HG03095 (cell line): Measurements from ENCODE around the gene PLD1.

Experiments
- ATAC-seq: cut with Tn5 transposase; IDR thresholded peaks from one replicate; pipeline ENCODE4 v1.9.1; 2021; ENCODE audit warnings: moderate library complexity; ENCODE audit not compliant: unreplicated experiment

The PLD1 gene

DNA sequence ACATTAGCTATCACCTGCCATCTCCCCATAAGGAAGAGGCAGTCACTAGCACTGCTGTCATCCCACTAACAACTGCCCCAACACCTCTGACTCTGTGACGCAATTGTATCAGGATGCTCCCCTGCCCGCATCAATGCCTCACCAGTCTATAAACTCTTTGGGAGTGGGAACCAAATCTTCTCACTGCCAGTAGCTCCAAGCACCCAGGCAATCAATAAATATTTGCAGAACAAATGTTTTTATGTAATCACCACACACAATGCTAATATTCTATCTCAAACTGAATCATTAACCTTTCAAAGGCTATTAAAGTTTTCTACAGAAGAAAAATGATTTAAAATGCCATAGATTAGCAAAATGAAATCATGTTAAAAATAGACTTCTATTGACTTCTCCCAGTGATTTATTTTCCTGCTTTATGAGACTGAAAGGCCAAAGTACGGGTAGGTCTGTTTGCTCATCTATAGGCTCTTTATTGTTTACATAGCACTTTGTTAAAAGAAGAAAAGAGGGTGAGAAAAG, 131.3 kb downstream of the PLD1 start:
- ATAC-seq: no peak

DNA sequence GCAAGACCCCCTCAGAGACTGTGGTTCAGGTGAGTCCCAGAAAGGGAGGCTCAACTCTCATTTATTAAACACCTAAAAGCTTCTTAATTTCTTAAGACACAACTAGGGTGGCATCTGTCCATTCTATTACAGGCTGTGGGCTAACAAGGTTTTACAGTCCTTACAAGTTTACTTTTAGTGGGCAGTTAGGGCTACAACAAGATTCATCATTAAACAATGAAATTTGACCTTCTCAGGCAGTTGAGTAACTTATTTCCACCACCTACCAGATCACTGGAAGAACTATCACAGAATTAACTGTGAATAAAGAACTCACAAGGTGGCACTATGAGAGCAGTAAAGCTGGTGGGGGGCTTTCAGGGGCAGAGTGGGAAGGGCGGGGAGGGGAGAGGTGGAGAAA, 132.6 kb downstream of the PLD1 start:
- no peak for ATAC-seq

DNA sequence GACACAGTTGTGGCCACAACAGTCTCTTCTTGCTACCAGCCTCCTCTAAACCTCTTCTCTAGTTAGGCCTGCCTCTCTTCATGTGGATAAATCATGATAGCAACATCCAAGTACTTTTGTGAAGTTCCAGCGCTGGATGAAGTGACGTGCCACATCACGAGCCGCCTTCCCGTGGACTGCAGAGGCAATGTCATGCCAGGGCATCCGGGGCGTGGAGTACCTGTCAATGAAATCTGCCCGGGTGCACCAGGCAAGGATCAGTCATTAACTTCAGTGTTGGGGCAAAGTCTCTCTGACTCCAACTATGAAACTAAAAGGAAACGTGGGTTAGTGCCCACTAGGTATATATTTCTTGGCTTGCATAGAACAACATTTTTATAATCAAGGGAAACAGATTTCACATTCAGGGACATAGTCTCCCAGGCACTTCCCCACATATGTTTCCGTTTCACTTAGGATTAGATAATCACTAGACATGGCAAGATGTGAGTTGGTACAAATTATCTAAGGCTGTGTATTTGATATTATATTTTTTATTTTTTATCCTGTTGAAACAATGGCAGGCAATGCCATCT, 133.6 kb downstream of the PLD1 start:
- ATAC-seq: no peak

DNA sequence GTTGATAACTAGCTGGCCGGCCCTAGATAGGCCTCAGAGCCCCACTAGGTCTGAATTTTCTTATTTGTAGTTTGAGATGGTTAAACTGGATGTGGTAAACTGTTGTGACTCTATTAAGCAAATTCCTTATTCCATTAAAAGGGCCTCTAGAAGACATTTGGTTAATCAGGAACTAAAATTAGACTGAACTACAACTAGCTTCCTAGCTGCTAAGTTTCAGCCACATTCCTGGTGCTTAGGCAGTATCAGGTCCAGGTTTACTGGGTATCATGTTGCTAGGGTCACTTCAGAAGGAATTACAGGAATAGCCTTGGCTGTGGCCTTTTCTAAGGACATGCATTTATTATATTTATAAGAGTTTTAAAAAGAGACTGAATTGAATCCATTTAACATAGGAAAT, 136.3 kb downstream of the PLD1 start:
- no peak for ATAC-seq

DNA sequence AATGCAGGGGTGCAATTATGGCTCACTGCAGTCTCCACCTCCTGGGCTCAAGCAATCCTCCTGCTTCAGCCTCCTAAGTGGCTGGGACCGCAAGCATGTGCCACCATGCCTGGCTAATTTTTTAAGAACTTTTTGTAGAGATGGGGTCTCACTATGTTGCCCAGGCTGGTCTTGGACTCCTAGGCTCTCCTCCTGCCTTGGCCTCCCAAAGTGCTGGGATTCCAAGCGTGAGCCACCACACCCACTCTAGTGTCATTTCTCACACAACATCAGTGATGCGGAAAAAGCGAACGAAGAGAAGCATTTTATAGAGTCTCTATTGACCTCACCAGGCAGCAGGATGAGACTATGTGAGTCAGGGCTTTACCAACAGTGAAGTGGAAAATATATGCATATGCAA, 137.7 kb downstream of the PLD1 start:
- no peak for ATAC-seq

DNA sequence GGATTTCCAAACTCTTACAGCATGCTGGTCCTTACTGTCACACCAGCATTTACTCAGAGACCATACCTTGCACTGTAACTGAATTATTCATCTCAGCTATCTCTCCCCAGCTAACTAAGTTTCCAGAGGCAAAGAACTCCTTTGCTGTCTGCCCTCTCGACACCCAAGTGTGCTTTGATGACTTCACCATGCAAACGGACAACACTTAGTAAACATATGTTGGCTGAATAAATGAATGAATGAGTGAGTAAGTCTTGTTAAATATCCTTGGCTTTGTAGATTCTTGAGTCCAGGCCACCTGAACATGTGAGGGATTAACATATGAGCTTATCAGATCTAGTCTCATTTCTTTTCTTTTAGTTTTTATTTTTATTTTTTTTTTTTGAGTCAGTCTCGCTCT, 138.2 kb downstream of the PLD1 start:
- ATAC-seq: no peak

DNA sequence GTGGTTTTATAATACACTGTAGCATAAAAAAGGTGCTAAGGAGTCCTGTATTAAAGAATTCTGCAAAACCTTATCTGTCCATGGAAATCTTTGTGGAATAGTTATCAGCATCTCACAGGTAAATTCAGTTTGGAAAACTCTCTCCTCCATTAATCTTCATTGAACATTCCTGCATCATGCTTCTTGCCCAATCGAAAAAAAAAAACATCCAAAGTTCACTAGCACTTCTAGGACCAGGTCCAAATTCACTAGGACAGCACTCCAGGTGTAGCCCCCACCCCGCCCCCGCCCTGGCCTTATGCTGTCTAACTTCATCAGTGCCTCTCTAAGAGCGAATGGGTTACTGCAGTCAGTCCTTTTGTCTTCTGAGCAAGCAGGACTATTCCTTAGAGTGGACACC, 138.6 kb downstream of the PLD1 start:
- no peak for ATAC-seq

DNA sequence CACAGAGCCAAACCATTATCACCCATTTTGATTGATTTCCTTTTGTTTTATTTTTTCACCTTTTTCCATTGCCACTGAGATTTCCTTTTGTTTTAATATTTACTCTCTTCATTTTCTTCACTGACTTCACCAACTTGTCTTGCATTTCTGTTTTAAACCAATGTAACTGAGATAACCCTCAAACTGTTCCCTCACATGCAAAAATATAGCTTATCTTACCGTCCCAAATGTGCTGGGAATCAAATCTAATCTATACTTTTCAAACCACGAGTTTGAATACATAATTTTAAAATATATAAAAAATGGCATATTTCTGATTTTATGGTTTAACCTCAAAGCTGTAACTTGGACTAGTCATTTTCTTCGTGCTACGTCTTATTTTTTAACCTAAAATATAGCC, 143.8 kb downstream of the PLD1 start:
- ATAC-seq: no peak

DNA sequence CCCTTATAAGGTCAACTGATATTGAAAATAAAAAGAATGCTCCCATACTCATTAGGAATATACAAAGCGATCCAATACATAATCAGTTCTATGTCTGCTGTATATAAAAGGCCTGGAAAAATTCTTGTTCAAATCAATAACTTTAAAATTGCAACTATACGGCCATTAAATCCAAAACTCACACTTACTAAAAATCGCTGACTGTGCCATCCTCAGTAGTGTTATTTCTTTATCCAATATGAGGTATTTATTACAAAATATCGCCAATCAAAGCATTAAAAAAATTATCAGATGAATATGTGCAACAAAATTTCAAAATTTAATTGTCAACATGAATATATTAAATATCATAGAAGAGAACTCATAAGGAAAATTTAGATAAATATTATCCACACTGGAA, 146.5 kb downstream of the PLD1 start:
- no peak for ATAC-seq

DNA sequence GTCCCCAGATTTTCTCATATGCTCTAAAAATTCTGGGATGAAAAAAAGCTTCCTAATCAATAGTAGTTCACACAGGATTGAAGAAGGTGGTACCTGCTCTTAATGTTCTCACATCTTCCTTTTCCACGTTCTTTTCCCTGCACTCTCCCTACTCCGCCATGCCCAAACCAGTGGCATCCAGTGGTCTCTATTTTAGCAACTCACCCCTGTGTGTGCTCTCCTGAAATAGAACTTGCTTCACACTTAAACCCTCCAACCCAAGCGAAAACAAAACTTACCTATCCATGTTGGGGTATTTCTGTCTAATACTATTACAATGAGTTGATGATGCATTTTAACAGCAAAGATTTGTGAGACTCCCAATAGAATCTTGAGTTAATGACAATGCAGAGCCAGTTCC, 148.8 kb downstream of the PLD1 start:
- ATAC-seq: no peak

DNA sequence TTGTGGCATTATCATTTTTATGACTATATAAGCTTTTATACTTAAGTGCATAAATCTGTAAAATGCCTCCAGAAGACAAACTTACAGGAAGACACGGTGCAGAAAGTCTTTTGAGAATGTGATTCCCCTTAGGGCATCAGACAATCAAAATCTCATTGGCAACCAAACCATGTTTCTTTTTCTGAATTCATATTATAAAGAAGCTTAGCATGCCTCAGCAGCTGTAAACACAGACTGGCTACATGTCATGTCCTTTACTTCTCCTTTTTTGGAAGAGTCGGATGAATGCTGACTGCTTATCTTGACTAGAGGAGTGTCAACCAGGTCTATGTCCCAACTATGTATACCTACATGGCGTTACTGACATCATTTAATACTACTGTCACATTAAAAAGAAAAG, 150.1 kb downstream of the PLD1 start:
- ATAC-seq: no peak

DNA sequence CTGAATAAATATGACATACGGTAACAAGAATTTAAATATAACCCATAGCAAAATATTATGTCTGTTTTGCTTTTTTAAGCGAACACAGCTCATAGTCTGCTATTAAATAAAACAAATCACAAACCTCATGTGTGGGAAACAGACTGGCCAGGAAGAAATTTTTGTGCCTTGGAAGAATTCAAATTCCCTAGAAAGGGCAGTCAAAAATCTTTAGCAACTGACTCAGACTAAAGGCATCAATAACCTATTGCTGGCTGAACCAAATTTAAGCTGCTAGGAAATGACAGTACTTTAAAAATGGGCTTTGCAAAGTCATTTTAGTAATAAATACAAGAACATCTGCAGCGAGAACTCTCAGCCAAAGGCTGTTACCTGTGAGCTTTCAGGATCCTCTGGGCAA, 151.4 kb downstream of the PLD1 start:
- ATAC-seq: no peak

DNA sequence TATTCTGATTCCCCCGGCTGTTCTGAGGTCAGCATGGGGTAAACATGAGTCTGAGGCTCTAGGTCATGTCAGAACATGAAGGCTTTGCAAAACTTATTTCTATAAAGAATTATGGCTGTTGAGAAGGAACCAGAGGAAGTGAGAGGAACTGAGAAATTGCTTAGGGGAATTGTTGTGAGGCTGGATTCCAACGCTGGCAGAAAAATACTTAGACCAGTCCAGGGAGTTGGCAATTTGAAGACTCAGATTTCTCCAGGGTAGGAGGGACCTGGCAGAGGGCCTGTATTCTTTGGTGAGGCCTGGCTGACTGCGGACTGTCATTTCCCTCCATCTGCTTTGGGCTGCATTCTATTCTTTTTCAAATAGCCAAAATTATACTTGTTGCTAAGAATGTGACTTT, 155.5 kb downstream of the PLD1 start:
- no peak for ATAC-seq

DNA sequence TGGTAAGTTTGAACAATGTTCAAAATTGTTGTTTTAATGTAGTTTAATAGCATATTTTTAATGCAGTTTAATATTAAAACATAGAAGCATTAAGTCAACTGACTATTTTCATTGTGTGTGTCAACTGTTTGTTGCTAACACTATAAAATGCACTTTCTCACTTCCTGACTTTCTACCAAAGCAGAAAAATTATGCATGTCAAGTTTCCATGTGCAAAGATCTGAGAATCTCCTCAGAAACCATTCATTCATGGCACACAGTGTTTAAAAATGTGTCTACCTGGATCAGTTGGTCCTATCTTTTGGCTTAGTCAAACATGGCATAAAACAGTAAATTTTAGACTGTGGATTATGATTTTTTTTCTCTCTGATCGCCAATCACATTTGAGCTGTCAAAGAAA, 156.0 kb downstream of the PLD1 start:
- ATAC-seq: no peak

DNA sequence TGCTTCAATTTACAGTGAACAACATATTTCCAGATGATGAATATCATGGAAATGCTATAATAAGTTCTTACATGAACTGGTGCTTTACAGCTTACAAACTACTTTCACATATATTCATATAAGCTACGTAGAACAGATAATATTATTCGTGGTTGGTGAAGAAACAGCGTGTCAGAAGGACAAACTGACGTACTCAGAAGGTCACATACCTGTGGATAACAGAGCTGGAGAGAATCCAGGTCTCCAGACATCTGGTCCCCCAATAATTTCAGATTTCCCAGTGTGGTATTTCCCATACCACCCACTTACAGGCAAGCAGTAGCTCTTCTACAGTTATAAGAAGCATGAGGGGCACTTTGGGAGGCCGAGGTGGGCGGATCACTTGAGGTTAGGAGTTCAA, 156.6 kb downstream of the PLD1 start:
- no peak for ATAC-seq

DNA sequence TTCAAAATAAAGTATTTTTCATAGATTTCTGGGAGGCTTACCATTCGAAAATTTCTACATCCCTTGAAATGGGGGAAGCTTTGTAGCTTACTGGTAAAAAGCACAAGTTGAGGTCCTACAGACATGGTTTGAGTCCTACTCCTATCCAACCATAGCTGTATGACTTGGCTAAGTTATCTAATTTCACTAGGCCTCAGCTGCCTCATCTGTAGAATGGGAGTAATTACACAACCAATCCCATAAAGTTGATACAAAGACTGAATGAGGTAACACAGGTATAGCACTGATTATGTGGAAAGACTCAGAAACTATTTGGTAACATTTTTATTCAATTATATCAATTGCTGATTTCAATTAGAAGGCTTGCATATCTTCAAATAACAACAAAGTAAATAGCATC, 157.4 kb downstream of the PLD1 start:
- no peak for ATAC-seq

DNA sequence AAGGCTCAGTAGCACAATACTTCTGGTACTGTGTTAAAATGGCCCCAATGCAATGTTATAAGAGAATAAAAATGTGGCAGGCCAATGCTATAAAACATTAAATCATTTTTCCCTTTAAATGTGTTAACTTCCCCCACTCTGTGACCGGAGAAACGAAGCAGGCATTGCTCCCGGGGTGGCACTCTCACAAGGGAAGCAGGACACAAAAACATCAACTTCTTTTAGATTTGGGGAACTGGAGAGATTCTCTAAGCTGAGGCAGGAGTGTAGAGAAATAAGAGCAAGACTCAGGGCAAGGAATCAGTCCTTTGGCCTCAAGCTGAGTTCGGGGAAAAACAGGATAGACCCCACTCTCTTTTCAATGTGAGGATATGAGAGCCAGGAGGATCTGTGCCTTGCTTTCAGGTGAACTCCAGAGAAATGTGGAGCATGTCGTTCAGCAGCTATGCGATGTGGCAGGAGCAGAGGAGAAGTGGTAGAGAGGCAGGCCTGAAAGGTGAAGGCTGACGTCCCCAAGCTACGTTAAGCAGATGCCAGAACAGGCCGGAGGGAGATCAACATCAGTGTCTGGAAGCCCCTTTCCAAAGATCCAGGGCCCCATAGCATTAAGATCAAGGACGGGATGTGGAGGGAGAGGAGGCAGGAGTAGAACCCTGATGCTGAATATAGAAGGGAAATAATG, 160.2 kb downstream of the PLD1 start:
- no peak for ATAC-seq

DNA sequence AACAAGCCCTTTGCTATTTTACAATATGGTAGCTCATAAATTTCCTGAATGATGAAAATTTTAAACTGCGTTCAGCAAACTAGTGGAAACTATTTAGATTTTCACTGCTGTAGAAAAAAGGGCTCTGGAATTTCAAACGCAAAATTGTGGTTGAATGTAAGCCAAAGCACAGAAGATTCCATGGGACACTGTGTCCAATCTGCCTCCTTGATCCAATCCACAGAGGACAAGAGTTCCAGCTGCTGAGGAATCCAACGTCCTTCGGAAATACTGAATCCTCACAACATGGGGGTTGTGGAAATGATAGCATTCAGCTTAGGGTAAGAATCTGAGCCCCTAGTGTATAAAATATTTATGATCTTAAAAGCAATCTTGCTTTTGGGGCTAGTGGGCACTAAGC, 161.0 kb downstream of the PLD1 start:
- ATAC-seq: no peak

DNA sequence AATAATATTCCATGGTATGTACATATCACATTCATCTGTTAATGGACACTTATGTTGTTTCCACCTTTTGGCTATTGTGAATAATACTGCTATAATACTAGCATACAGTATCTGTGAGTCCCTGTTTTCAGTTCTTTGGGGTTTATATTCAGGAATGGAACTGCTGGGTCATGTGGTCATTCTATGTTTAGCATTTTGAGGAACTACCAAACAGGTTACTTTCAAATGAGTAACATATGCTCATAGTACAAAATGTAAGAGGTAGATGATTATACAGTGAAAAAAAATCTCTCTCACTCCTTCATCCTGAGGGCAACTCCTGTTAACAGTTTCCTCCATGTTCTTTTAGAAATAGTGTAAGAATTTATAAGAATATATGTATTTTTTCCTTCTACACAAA, 162.2 kb downstream of the PLD1 start:
- no peak for ATAC-seq

DNA sequence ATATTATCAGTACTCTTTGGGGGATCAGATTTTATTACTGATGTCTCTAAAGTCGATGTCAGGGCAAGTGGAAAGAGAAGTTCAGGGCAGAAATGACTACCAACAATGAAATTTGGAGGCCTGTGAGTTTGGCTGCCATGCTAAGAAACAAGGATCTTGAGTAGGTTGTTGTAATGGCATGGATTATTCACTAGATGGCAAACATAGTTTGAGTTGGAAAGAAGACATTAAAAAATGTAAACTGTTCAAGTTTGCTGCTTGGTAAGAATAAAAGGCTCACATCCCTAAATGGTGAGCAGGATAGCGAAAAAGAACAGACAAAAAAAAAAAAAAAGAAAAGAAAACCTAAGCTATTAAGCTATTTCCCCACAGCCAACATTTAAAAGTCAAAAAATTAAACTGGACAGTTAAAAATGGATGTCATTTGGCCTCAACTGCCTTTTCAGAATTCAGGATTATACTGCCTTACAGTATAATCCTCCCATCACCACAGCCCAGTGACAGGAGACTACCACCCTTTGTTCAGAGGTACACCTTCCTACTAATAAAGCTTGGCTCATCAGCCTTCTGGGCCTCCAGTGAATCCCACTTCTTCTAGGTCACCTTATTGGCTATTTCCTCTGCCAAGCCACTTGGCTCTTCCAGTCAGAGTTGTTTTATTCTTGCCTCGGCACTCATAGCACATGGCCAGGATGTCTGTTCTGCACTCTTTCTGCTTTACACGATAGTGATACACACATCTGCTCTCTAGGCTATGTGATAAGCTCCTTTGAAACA, 163.7 kb downstream of the PLD1 start:
- ATAC-seq: no peak

DNA sequence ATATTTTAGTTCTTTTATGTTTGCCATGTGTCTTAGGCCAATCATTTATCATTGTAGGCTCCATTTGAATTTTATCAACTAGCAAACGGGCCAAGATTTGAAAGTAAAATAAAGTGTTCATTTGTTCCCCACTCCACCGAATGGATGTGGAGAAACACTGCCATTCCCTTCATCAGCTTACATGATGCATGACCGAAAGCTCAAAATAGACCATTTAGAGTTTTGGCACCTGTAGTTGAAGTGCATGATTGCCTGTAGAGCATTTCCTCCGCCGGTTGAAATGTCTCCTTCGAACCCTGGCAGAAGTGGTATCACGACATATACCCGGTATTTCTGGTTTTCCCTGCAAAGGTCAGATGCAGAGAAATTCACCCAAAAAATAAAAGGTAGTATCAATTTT, 165.6 kb downstream of the PLD1 start:
- ATAC-seq: no peak

DNA sequence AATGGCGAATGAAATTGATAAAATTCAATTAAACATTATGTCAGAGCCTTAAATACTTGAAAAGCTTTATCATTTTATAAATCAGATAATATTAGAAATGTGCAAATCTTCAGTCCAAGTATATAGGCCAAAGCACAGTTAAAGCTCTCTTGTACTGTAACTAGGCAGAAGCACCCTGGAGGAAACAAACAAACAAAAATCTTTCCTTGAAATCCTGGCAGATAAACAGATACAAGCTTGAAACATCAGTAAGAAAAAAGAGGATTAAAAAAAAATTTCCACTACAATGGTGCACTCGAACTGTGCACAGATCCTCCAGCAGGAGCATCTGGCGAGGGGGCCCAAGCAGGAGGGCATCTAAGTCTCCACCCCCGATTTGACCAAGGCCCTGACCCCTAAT, 166.6 kb downstream of the PLD1 start:
- ATAC-seq: no peak
